Stimulated activated CD4-positive, alpha-beta T cell treated with anti-CD3 and anti-CD28 coated beads, Interleukin-15, amount 100 ng/mL, for 24 hours (primary cell): ENCODE results near the gene FAM163B.
"Not testable (repeated sequence)": the region's sequence is repeated elsewhere in the genome, so short reads cannot be mapped to it uniquely, and the experiment has no call there.

ENCODE experiments used
- DNase-seq: peaks from one replicate; pipeline ENCODE4 v3.0.0-alpha.2; 2020

Gene FAM163B

DNA sequence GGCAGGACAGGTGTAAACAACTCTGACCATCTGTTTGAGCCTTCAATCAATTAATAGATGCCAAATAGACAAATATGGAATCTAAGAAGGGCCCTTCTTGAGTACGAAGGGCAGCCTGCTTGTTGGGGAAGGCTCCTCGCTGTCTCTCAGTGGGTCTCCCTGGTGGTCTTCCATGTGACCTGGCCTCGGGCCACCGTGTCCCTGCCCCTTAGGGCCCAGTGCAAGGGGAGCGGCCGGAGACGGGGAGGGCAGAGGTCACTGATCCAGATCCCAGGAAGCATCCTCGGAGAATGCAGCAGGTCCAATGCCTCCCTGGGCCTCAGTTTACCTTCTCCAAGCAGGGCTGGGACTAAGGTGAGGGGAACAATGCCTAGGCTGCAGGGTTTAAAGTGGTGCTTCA, 29.5 kb upstream of the FAM163B start:
- DNase-seq, result no peak

DNA sequence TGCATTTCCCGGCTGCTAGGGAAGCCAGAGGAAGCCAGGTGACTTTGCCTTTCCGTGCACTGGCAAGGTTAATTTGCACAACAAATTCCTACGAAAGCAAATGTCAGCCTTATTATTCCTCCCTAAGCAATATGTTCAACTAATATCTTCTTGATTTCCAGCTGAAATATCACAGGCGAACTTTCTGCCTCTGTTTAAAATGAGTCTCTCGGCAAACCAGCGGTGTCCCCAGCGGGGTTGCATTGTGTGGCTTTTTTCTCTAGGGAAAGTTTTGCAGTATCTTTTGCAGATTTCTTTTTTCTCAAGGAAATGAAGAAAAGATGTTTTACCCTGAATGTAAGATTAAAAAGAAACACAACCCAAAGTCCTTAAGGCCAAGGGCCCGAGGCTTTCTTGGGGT, 28.9 kb upstream of the FAM163B start:
- DNase-seq, result no peak

- DNase-seq, result no peak
Measured at GRCh38 chr9:133637451-133638055, 28.4 kb upstream of the FAM163B start.

DNA sequence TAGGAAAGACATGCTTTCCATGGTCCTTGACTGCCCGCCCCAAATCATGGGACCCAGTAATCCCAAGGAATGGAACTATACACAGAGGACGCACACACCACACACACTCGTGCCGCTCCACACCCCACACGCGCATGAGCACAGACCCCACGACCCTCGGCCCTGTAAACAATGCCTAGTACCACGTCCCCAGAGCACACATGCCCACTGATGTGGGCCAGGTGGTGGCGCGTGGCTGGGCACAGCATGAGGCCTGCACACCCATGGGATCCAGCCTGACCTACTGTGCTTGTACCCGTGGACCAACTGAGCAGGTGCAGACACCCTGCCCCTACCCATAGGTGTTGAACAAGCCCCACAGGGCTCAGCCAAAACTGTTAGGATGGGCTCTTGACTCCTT, 27.7 kb upstream of the FAM163B start:
- DNase-seq, result no peak

GRCh38 chr9:133635533-133636531, 26.6 kb upstream of the FAM163B start, which contains the start of gene DBH:
DBH (plus strand) TSS chr9:133636363; CDS start chr9:133636372, 9 bp downstream.
- DNase-seq, result no peak

GRCh38 chr9:133635098-133635497, 25.9 kb upstream of the FAM163B start:
- DNase-seq, result no peak

GRCh38 chr9:133634081-133634691, 25.0 kb upstream of the FAM163B start:
- no peak for DNase-seq

GRCh38 chr9:133633681-133634080, 24.5 kb upstream of the FAM163B start:
- no peak for DNase-seq

DNA sequence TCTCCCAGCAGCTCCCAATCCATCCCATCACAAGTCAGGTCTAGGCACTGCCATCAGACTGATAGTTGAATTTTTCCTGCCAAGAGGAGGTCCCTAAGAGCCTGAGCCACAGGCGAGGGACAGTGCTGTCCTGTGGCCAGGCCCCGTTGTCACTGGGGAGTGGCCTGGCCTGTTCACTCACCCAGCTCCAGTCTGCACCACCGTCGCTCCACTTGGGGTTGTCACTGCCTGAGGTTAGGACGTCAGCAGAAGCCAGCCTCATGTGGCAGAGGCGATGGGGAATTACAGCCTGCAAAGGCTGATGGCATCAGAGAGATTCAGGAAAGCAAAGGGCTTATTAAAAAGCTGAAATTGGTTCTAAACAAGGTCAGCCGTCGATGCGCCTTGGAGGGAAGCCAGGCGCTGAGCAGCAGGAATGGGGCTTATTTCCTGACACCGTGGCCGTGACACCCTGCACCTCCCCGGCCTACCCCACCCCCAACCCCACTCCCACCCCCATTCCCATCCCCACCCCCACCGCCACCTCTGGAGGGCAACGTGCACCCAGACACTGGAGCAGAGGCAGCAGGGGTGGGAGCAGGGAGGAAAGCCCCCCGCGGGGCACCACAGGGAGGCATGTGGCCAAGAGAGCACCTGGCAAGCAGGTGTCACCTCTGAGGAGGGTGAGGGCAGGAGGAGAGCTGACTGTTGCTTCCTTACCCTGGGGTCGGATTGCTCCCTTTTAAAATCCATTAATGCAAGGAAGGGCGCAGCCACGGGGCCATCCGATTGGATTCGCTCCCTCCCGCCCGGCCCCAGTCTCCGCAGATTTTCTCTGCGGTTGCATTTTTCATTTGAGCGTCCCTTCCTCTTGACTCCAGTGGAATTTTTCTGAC, 23.9 kb upstream of the FAM163B start:
- no peak for DNase-seq

DNA sequence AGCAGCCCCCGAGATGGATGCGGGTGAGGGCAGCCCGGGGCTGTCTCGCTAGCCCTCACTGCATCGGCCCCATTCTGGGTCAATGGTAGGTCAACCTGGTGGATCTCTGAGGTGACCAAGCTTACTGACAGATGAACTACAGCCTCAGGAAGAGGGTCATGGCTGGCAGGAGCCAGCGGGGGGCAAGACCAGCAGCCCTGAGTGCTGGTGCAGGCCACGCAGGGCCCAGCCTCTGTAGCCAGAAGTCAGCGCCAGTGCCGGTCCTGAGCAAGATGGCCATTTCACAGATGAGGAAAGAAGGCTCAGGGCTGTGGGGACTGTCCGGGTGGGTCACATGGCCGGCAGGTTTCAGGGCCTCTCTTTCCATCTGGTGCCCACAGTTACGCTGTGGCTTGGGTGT, 21.9 kb upstream of the FAM163B start:
- no peak for DNase-seq

DNA sequence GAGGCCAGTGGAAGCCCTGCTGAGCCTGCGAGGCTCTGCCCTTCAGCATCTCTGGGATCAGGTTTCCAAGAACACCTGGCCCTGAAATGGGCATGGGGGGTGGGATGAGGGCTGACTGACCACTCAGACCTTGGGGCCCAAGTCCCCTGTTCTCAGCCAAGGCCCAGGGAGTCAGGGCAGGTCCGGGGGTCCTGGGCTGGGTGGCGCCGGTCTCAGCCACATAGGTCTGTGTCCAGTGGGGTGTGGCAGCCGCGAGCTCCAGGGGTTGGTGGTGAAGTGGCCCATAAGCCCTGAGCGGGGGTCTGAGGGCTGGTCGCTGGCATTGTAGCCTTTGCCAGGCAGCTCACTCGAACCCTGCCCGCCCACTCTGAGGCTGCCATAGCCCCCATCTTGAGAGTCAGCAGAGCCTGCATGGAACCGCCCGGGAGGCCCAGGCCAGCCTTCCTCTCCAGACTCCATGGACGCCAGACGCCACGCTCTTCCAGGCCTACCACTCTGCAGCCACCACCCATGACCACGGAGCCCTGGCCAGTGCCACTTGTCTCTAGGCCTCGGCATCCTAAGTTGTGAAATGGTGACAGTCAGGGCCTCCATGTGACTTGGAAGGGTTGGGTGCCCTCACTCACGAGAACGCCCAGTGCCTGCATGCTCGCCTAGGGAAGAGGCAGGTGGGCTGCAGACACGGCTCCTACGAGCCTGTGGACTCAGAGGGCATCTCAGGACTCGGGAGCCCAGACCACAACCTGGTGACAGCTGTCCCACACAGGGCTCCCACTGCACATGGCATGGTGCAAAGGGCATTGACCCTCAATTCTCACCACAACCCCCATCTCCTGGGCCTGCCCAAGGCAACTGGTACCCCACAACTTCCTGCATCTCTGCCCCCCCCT, 20.3 kb upstream of the FAM163B start:
- DNase-seq, result no peak

DNA sequence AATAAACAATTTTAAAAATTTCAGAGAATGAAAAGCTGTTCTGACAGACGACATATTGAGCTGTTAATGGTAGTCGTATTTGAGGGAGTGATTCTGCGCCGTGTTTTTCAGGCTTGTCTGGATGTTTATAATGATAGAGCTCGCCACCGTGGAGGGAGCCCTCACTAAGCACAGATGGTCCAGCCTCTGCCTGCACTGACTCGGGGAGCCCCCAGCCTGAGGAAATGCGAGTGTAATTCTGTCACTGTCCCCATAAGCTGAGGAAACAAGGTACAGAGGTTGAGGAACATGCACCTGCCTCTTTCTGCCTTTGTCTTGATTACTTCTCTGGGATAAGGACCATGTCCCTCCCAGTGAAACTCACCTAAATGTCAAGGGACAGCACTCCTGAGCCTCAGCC, 19.6 kb upstream of the FAM163B start:
- no peak for DNase-seq

- no peak for DNase-seq
Measured at GRCh38 chr9:133627341-133627740, 18.2 kb upstream of the FAM163B start.

DNA sequence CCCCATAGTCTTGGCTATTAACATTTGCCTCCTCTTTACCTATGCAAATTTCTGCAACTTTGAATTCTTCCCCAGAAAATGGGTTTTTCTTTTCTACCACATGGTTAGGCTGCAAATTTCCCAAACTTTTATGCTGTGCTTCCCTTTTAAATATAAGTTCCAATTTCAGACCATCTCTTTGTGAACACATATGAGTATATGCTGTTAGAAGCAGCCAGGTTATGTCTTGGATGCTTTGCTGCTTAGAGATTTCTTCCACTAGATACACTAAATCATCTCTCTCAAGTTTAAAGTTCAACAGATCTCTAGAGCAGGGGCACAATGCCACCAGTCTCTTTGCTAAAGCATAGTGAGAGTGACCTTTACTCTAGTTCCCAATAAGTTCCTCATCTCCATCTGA, 16.8 kb upstream of the FAM163B start:
- not testable (repeated sequence) for DNase-seq

DNA sequence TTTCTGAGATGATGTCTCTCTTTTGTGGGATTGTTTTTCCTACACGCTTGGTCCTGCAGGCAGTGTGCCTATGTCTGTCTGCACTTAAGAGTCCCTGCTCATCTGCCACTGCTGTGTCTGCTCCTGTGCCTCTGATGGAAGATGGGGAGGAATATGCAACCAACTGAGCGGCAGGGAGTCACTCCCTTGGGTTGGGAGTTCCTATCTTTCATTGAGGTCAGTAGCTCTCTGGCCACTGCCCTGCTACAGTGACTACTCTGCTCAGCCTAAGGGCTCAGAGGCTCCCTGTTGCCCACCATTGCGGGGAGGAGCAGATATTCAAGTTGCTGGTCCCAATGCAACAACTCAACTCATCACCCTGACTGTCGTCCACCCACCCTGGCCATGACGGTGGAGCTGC, 13.4 kb upstream of the FAM163B start:
- DNase-seq, result no peak

- no peak for DNase-seq
Measured at GRCh38 chr9:133621725-133622267, 12.6 kb upstream of the FAM163B start.

DNA sequence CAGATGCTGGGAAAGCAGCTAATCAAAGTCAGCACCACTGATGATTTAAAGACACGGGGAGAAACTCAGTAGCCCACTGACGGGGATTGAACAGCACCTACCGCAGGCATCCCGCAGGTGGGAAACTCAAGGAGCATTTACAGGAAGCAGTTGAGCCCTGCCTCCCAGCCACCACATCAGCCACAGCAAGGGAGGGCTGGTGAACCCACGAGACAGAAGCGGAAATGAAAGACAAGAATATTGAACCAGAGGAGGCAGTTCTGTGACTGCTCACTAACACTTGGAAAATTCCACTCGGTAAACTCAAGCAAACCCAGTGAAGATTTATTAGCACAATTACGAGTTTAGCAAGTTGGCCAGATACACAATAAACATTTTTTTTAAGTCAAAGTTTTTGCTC, 10.6 kb upstream of the FAM163B start:
- peak; percentile 70 for DNase-seq

DNA sequence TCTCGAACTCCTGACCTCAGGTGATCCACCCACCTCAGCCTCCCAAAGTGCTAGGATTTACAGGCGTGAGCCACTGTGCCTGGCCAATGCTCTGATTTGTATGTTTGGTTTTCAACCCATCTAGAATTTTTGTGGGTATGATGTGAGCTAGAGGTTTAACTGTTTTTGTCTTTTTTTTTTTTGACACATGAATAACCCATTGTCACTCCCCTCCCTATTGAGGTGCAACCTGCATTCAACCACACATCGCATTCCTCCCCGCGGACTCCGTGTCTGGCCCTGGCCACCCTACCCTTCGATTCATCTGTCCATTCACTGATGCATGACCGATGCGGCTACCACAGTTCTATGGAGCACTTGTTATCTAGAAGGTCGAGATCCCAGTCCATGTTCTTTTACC, 9.5 kb upstream of the FAM163B start:
- no peak for DNase-seq

DNA sequence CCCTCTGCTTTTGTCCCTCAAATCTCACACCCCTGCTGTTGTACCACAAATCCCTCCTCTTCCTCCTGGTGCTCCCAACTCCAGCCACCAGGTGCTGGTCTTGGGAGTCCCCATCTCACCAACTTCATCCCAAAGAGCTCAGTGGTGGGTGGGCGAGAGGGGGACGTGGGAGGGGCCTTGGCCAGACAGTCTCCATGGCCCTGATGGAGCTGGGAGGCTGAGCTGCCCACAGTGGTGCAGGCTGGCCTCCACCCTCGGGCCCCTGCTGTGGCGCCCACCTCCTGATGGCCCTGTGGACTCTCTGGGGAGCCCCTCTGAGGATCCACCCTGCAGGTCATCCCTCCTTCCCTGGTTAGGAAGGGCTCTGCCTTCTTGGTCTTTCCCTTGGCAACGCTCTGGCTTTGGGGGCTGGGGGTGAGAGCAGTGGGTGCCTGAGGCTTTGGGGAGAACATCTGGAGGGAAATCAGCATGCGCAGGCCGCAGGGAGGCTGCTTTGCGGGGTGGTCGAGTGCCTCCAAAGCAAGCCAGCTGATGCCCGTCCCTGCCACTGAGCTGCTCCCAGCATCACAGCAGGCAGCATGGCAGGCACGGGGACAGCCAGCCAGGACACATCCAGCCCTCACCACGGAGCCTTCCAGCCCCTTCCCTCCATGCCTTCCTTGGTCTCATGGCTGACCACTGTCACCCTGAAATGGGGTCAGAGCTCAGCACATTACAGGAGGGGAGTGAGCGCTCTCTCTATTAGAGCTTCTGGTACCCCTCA, 7.6 kb upstream of the FAM163B start:
- no peak for DNase-seq

DNA sequence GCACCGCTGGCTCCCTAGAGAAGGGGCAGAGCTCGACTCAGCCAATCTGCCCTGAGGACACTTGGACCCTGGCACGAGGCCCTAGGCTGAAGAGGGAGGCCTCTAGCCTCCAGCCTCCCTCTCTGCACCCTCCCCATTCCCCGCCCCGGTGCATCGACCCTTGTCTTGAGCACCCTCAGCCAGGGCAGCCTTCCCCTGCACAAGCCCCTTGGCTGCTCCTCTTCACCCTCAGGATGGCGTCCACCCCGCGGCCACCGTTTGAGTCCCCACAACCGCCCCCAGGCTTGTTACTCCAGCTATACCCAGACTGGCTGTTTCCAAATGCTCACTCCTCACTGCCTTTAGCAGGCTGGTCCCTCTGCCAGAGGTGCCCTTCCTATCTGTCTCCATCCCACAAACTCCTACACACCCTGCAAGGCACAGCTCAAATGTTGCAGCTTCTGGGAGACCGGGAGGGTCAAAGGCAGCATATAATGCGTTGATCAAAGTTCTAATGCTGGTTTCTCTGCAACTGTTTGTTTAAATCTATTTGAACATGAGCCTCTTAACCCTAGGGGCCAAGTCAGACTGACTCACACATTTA, 6.5 kb upstream of the FAM163B start:
- DNase-seq, result no peak
